OCI-LY7 (cell line): ENCODE results near the gene FMN1. TPM values are rescaled to one million over a fixed set of nuclear protein-coding genes. Genes with fewer than 3 reads are reported as not detected.

Experiments
- BruUV-seq: library from RNA; stranded (reverse); fragments of 400-500 nt; replicated peaks from 2 replicates; lab custom pipeline; 2021; lab: Mats Ljungman, UMichigan
- CTCF ChIA-PET: fragments of 300-600 bp; sonication (Branson Sonifier 250); formaldehyde crosslinking; loops from one replicate; lab custom pipeline; 2022; ENCODE audit warnings: antibody characterized with exemption; ENCODE audit not compliant: unreplicated experiment; lab: Charles Lee
- POLR2A ChIA-PET: fragments of 300-600 bp; sonication (Branson Sonifier 250); formaldehyde crosslinking; loops from one replicate; lab custom pipeline; 2022; ENCODE audit warnings: antibody characterized with exemption; lab: Charles Lee
- DNase-seq: peaks from one replicate; pipeline ENCODE4 v3.0.0-alpha.2; 2015; ENCODE audit warnings: low spot score
- H2AFZ ChIP-seq: fragments of 200-600 bp; sonication (generic), shearing (Covaris generic); 2 replicates; pipeline ENCODE4 v1.6.1; 2014; ENCODE audit warnings: mild to moderate bottlenecking, antibody characterized with exemption, low read length, moderate library complexity
- H3K27ac ChIP-seq: fragments of 200-600 bp; sonication (generic); 2 replicates; pipeline ENCODE4 v1.5.1; 2014; ENCODE audit warnings: mixed run types, low read depth, mild to moderate bottlenecking, moderate library complexity, low read length, inconsistent platforms; ENCODE audit not compliant: poor library complexity, severe bottlenecking
- H3K36me3 ChIP-seq: fragments of 200-600 bp; sonication (generic); 2 replicates; pipeline ENCODE4 v1.6.1; 2014; ENCODE audit warnings: mild to moderate bottlenecking, antibody characterized with exemption, low read length, moderate library complexity, mixed read lengths; ENCODE audit not compliant: insufficient read depth
- H3K4me1 ChIP-seq: fragments of 200-600 bp; sonication (generic); 2 replicates; pipeline ENCODE4 v1.5.1; 2014; ENCODE audit warnings: mild to moderate bottlenecking, low read length; ENCODE audit not compliant: insufficient read depth, poor library complexity, severe bottlenecking
- H3K4me2 ChIP-seq: fragments of 200-600 bp; sonication (generic); 2 replicates; pipeline ENCODE4 v1.6.1; 2014; ENCODE audit warnings: mild to moderate bottlenecking, low read length
- H3K4me3 ChIP-seq: fragments of 200-600 bp; sonication (generic); 2 replicates; pipeline ENCODE4 v1.5.1; 2014; ENCODE audit warnings: mild to moderate bottlenecking, low read depth, low read length; ENCODE audit not compliant: poor library complexity, severe bottlenecking
- H3K79me2 ChIP-seq: fragments of 200-600 bp; sonication (generic); 2 replicates; pipeline ENCODE4 v1.6.1; 2016; ENCODE audit warnings: low read depth, mild to moderate bottlenecking, low read length, moderate library complexity, mixed read lengths; ENCODE audit not compliant: insufficient read depth
- H3K9me2 ChIP-seq: fragments of 200-600 bp; sonication (generic); 2 replicates; pipeline ENCODE4 v1.6.1; 2016; ENCODE audit warnings: mild to moderate bottlenecking, low read length, mixed read lengths; ENCODE audit not compliant: insufficient read depth
- H3K9me3 ChIP-seq: fragments of 200-600 bp; sonication (generic); 2 replicates; pipeline ENCODE4 v1.6.1; 2014; ENCODE audit warnings: mild to moderate bottlenecking, mixed run types, low read length, mixed read lengths
- H4K20me1 ChIP-seq: fragments of 200-600 bp; sonication (generic); 2 replicates; pipeline ENCODE4 v1.6.1; 2014; ENCODE audit warnings: mild to moderate bottlenecking, antibody characterized with exemption, low read length, moderate library complexity, mixed read lengths; ENCODE audit not compliant: insufficient read depth
- CTCF ChIP-seq: fragments of 200-600 bp; sonication (generic); conservative IDR thresholded peaks from 2 replicates; pipeline ENCODE4 v1.5.1; 2014; ENCODE audit warnings: mild to moderate bottlenecking, antibody characterized with exemption, low read length, moderate library complexity, mixed read lengths
- EZH2phosphoT487 ChIP-seq: fragments of 200-600 bp; sonication (generic); IDR thresholded peaks from 2 replicates; pipeline ENCODE4 v1.6.1; 2018; ENCODE audit warnings: low read depth, borderline replicate concordance, mild to moderate bottlenecking, mixed run types, antibody characterized with exemption, low read length, moderate library complexity, mixed read lengths
- intact Hi-C: fragments of 100-400 bp; cut with micrococcal nuclease; formaldehyde crosslinking; loops from one replicate; pipeline ENCODE4 v1.10.0; 2022; ENCODE audit not compliant: unreplicated experiment
- total RNA-seq, 2 experiments: library from RNA; depleted of rRNA in 1 of 2; stranded (reverse); fragments of >200 nt in 1 of 2; shearing (Covaris generic) in 1 of 2; gene quantifications; 2 replicates each; pipeline ENCODE4 v1.2.3, GENCODE V29; 2014 to 2022

FMN1 gene
- total RNA-seq, 2 experiments from 2014 or later, result 3.2 to 4.2 TPM

GRCh38 chr15:33157371-33158037, 37.0 kb downstream of the FMN1 start:
- CTCF ChIA-PET, result no interaction called here
- POLR2A ChIA-PET, result interaction anchor here (0.6 to 1.5 kb wide), 3 partner anchors 27 to 336 kb away, joined by 3 to 6 read pairs (median 3); no protein-coding TSS in a partner anchor

GRCh38 chr15:33155691-33156420, 38.7 kb downstream of the FMN1 start:
- H3K4me3 ChIP-seq, result no peak overlapping the region
- intact Hi-C loops, result no loop called here
- TF ChIP-seq CTCF (no peak), EZH2phosphoT487 (no peak)
- H3K79me2 ChIP-seq, result no peaks in the 10 kb centered on the region
- no peak overlapping the region for H2AFZ ChIP-seq
- H3K36me3 ChIP-seq, result no peaks in the 10 kb centered on the region
- no peaks in the 10 kb centered on the region for H3K4me1 ChIP-seq
- no peak overlapping the region for H3K27ac ChIP-seq
- ChIA-PET POLR2A (no interaction called here), CTCF (no interaction called here)
- no peak for DNase-seq
- no peak overlapping the region for H3K4me2 ChIP-seq
- H3K9me3 ChIP-seq, result no peaks in the 10 kb centered on the region
- BruUV-seq, result no TSS peak
- H4K20me1 ChIP-seq, result no peaks in the 10 kb centered on the region
- no peaks in the 10 kb centered on the region for H3K9me2 ChIP-seq

More at GRCh38 chr15:33157371-33158037, 37.0 kb downstream of the FMN1 start:
- BruUV-seq, result no TSS peak
- no peak overlapping the region for H3K4me3 ChIP-seq
- H3K9me3 ChIP-seq, result no peaks in the 10 kb centered on the region
- no peak for DNase-seq
- no peaks in the 10 kb centered on the region for H3K36me3 ChIP-seq
- H3K79me2 ChIP-seq, result no peaks in the 10 kb centered on the region
- H3K4me1 ChIP-seq, result no peaks in the 10 kb centered on the region
- no peak for TF ChIP-seq EZH2phosphoT487
- TF ChIP-seq CTCF, result no peak
- H4K20me1 ChIP-seq, result no peaks in the 10 kb centered on the region
- H3K27ac ChIP-seq, result no peak overlapping the region
- intact Hi-C loops, result no loop called here
- no peak overlapping the region for H3K4me2 ChIP-seq
- H3K9me2 ChIP-seq, result no peaks in the 10 kb centered on the region
- no peak overlapping the region for H2AFZ ChIP-seq
